HG02885 (cell line): ENCODE results near the gene TIMM10B.
A peak's percentile ranks its signal among the peaks of the same experiment; 100 is the strongest.
"Not testable (repeated sequence)": the region's sequence is repeated elsewhere in the genome, so short reads cannot be mapped to it uniquely, and the experiment has no call there.

Experiments
- ATAC-seq: cut with Tn5 transposase; IDR thresholded peaks from one replicate; pipeline ENCODE4 v1.9.1; 2021; ENCODE audit warnings: mild to moderate bottlenecking; ENCODE audit not compliant: unreplicated experiment, poor library complexity

TIMM10B gene

DNA sequence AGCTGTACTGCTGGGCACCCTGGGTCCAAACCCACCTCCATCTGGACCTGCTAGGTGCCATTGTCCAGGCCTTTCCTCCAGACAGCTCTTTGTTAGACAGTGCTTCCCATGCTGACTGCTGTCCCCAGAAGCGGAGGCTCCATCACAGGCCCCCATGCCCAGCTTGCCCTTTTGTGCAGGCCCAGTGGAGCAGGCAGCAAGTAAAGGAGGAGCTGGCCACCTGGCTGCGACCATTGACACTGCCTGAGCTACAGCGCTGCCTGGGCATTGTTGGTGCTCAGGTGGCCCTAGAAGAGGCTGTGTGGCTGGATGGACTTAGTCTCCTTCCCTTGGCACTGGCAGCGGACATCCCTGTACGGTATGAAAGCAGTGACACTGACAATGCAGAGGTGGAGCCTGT lies 17.2 kb downstream of the TIMM10B start:
- no peak for ATAC-seq

DNA sequence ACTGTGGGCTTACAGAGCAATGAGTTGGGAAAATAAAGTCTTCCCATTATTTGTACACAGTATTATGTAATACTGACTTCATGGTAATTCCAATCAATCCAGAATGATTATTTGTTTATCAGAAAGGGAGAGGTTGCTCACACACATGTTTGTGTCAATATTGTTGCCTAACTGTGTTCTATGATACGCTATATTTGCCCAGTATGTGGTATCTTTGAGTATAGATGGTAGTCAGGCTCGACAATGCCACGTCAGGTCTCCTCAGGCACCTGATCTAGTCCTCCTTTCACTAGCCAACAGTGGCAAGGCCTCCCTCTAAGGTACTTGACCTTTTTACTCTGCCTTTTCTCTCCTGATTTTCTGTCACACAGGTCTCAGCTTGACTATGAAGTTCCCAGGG lies 21.1 kb downstream of the TIMM10B start:
- no peak for ATAC-seq

DNA sequence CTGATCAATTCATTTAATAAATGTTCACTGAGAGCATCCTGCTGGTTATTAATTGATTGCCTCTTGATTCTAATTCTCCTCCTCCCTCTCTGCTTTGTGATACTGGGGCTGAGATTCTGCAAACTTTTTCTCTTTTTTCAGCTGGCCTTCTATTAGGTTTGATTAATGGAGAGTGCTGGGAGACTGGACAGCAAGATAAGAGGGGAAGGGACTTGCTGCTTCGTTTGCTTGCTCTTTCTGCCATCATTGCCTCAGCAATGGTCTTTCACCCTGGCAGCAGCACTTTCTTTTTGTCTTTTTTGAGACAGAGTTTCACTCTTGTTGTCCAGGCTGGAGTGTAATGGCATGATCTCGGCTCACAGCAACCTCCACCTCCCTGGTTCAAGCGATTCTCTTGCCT lies 22.9 kb downstream of the TIMM10B start:
- ATAC-seq: no peak

DNA sequence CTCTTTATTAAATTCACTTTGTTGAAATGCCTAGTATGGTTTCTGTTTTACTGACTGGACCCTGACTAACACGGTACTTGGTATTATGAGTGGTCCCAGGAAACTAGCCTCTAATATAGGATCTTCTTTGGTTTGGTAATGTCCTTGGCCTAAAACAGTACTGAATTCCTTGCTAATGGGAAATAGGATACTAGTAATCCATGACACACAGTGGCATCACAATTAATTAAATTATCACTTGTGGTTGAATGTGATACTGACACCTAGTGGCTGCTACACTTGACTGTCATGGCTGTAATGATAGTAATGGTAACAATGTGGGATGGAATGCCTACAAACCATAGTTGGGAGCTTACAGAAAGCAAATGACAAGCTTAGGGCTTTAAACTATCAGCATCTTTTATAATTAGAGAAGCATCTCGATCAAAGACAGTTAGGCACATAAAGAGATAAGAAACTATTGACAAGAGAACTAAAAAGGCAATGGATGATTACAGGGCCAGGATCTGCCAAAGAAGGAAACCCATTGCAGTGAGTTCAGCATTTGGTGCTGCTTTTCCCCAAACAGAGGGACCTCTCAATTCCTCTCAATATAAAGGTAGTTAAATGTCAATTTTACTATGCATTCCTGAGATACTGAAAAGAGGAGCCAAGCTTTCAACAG lies 24.4 kb downstream of the TIMM10B start:
- ATAC-seq: no peak

DNA sequence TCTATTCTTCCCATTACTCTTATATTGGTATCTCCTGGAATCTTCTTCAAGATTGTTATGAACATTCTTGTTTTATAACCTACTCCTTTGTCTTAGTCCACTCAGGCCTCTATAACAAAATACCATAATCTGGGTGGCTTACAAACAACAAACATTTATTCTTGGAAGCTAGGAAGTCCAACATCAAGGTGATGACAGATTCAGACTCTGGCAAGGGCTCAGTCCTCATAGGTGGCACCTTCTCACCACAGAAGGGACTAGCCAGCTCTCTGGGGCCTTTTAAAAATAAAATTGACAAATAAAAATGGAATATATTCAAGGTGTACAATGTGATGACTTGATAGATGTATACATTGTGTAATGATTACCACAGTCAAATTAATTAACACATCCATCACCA lies 35.6 kb downstream of the TIMM10B start:
- no peak for ATAC-seq

GRCh38 chr11:6520265-6520664 lies 39.0 kb downstream of the TIMM10B start:
- no peak for ATAC-seq

DNA sequence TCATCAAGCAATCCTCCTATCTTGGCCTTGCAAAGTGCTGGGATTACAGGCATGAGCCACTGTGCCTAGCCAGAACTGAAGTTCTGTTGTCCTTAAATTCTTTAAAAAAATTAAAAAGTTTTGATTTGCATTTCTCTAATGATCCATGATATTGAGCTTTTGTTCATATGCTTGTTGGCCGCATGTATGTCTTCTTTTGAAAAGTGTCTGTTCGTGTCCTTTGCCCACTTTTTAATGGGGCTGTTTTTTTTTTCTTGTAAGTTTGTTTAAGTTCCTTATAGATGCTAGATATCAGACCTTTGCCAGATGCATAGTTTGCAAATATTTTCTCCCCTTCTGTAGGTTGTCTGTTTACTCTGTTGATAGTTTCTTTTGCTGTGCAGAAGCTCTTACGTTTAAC lies 40.6 kb downstream of the TIMM10B start:
- ATAC-seq: not testable (repeated sequence)

GRCh38 chr11:6523253-6523652 lies 42.0 kb downstream of the TIMM10B start:
- ATAC-seq: no peak

GRCh38 chr11:6526411-6527135 lies 45.3 kb downstream of the TIMM10B start:
- peak; percentile 72 for ATAC-seq

GRCh38 chr11:6529266-6529665 lies 48.0 kb downstream of the TIMM10B start:
- no peak for ATAC-seq

GRCh38 chr11:6530848-6531247 lies 49.5 kb downstream of the TIMM10B start:
- no peak for ATAC-seq

DNA sequence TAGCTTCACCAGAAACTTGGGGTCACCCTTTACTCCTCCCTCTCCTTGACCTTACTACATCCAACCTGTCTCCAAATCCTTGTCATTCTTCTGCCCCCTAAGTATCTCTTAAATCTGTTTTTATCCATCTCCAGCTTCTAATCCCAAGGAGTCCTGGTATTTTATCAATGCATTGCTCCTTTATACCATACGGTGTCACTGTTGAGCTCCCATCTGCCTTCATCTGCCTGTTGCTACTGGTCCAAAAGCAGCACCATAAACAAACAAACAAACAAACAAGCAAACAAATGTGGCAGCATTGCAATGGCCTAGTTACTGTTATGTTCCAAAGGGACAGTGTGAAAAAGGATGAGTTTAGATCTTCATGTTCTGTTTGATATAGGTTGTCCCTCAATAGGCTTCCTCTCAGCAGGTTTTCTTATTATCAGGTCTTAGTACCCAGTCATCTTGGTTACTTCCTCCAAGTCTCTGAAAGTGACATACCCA lies 50.0 kb downstream of the TIMM10B start:
- peak; percentile 47 for ATAC-seq
